ENCODE results near the gene MRPL49.

Gene MRPL49

DNA sequence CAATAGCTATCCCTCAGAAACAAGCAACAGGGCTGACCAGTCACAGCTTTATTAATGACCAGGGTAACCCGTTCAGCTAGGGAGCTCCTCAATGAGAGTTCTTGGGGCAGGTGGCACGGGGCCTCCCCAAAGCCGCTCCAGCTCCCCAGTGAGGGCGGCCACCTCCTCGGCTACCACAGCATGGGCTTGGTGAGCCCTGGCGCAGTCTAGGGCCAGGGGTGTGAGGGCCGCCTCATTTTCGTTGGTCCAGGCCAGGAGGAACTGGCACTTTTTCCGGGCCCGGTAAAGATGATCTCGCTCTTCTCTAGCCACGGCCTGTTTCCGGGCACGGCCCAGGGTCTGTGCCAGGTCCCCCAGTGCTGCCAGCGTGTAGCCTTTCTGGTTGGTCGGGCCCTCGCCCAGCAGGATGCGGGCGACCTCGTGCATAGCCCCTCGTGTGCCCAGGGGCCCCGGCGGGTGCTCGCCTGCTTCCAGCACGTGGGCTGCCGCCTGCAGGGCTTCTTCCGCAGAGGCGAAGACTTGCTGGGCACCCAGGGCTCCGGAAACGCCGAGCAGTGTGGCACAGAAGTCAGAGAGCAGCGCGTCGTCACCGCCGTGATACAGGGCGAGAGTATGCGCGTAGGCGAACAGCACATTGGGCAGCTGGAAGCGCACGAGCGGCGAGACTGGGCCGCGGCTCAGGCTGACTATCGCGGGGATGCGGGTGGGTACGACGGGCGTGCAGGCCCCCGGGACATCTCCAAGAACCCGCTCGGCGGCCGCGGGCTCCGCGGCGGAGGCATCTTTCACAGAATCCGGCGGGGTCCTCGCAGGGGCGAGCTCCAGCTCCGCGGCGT lies 5.5 kb upstream of the MRPL49 start:
- in situ Hi-C loops (cut with MboI; ENCODE audit: low sequenced_read_pairs) = loop anchor here (10.0 kb wide), 1 partner anchor 272 kb away; the partner anchor contains the start of gene CDC42BPG

DNA sequence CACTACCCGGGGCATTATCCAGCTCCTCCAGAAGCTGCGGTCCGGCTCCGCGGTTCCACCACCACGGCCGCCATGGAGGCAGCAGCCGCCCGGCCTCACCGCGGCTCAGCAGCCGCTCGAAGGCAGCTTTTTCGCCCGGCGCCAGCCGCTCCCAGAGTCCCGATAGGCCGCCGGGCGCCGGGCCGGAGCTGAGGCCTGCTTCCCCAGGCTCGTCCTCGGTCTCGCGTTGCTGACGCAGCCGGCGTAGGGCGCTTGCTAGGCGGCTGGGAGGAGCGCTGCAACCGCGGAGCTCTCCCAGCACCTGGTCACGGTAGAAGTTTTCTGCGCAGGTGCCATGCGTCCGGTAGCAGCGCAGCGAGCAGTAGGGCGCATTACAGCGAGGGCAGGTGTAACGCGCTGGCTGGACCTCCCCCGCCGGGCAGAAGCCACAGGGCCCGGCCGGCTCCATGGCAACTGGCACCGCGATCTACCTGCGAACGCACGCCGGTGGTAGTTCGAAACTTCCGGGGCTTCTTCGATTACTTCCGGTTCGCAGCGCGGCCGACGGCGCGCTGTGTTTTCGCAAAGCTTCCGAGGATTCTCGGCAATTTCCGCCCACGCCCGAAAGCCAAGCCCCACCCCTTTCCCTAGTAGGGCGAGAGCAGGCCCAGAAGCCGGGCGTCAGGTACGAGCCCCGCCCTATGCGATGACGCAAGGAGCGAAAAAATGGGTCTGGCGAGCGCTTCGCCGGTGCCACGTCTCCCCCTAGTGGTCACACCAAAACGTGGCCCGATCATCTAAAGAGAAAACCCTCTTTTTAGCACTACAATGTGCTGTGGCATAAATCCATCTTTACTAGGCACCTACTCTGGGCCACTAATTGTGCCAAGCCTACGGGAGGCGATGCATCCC lies 4.7 kb upstream of the MRPL49 start, which contains the start of gene ZNHIT2:
ZNHIT2 (minus strand) TSS at position 496 of the 891 bp plus-strand sequence; CDS start at position 448, 48 bp downstream.
- in situ Hi-C loops (cut with MboI; ENCODE audit: low sequenced_read_pairs) = loop anchor here (10.0 kb wide), 1 partner anchor 273 kb away; the partner anchor contains the start of gene CDC42BPG

DNA sequence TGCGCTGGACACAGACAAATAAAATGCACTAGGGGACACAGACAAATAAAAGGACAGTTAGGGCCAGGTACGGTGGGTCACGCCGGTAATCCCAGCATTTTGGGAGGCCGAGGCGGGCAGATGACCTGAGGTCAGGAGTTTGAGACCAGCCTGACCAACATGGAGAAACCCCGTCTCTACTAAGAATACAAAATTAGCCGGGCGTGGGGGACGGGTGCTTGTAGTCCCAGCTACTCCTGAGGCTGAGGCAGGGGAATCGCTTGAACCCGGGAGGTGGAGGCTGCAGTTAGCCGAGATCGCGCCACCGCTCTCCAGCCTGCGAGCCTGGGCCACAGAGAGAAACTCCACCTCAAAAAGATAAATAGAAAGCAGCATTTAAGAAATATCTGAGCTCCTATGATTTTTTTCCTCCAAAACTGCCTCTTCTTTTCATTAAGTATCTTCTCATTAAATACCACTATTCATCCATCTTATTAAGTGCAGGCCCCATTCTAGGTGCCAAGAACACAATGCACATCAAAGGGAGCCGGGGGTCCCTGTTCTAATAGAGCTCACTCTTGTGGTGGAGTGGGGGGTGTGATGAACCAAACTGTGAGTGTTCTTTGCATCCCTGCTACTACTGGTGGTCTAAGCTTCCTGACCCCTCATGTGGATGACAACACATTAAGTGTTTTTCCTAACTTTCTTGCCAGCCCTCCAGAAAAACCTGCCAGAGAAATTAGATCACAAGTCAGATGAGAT lies 3.9 kb upstream of the MRPL49 start:
- in situ Hi-C loops (cut with MboI; ENCODE audit: low sequenced_read_pairs) = loop anchor here (10.0 kb wide), 1 partner anchor 273 kb away; the partner anchor contains the start of gene CDC42BPG

DNA sequence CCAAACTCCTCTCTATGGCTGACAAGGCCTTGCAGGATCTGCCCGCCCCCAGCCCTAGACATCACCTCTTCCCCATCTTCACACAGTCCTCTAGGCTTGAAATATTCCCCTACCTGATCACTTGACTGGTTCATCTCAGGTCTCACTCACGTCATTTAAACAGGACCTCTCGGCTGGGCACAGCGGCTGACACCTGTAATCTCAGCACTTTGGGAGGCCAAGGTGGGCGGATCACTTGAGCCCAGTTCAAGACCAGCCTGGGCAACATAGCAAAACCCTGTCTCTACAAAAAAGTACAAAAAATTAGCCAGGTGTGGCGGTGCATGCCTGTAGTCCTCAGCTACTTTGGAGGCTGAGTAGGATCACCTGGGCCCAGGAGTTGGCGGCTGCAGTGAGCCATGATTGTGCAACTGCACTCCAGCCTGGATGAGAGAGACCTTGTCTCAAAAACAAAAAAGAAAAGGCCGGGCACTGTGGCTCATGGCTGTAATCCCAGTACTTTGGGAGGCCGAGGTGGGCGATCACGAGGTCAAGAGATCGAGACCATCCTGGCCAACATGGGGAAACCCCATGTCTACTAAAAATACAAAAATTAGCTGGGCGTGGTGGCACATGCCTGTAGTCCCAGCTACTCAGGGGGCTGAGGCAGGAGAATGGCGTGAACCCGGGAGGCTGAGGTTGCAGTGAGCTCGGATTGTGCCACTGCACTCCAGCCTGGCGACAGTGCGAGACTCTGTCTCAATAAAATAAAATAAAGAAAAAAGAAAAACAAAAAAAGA lies 3.0 kb upstream of the MRPL49 start:
- in situ Hi-C loops (cut with MboI; ENCODE audit: low sequenced_read_pairs) = loop anchor here (10.0 kb wide), 1 partner anchor 274 kb away; the partner anchor contains the start of gene CDC42BPG

DNA sequence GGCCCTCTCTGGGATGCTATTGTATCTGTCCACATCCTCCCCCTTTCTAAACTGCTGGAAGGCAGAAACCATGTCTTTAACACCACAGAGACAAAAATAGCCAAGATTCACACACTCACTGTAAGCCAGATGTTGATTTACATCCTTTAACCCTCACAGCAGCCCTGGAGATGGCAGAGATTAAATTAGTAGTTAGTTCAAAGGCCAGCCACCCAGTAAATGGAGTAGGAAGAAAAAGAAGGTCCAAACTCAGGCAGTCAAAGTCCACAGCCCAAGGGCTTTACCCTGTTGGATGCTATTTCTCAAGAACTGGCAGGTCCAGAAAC lies 2.5 kb upstream of the MRPL49 start:
- in situ Hi-C loops (cut with MboI; ENCODE audit: low sequenced_read_pairs) = loop anchor here (10.0 kb wide), 1 partner anchor 275 kb away; the partner anchor contains the start of gene CDC42BPG

DNA sequence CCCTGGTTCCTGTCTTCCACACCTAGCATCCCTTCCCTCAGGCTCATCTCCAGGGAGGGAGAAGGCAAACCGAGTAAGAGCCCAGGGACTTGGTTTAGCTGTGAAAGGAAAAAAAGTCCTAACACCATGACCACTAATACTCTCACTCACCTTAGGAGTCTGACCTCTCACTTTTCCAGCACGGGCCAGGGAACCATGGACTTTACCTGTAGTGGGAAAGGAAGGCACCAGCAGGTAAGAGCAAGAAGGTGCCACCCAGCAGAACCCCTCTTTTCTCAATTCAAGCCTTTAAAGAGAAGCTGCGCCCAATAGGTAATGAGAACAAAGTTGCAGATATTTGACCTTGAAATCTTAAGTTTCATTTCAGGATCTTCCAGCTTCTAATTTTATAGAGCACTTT lies 1.3 kb upstream of the MRPL49 start:
- in situ Hi-C loops (cut with MboI; ENCODE audit: low sequenced_read_pairs) = no loop called here

DNA sequence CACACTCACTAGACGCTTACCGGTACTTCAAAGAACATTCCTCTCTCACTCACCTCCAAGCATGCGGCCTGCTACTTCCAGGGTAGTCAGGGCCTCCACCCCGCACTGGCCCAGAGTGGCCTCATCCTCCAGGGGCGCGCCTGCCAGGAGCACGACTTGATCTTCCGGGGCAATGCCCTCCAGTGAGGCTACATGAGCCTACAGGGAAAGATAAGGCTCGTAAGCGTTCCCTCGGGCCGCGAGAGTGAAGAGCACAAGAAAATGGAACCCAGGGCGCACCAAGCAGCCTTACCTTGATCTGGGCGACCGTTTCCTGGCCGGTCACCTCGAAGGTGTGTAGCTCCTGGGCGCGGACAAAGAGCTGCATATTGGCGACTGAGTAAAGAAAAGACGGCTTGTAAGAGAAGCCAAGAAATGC lies 665 bp upstream of the MRPL49 start:
- in situ Hi-C loops (cut with MboI; ENCODE audit: low sequenced_read_pairs) = no loop called here

DNA sequence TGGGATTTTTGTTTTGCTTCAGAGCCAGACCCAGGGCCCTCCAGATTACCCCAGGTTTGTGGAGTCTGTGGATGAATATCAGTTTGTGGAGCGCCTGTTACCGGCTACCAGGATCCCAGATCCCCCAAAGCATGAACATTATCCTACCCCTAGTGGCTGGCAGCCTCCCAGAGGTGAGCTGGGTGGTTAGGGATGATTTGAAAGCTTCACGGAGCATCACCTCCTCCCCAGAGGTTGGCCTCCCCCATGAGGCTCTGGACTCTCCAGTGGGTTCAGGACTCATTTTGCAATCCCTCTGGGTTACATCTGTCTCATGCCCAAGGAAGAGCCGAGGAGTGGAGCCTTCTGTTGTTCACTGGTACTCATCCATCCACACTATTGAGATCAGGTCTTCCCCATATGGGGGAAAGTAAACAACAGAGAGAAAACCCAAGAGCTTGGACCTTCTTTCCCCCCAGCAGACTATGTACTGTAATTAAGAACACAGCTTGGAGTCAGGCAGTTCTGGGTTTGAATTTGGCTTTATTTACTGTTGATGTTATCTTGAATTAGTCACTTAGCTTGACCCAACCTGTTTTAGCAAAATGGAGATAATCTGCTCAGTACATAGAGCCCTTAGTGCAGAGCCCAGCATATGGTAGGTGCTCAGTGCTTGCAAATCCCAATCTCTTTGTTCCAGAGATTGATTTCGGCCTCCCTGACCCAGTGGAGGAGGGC lies 2.5 kb downstream of the MRPL49 start:
- in situ Hi-C loops (cut with MboI; ENCODE audit: low sequenced_read_pairs) = no loop called here

DNA sequence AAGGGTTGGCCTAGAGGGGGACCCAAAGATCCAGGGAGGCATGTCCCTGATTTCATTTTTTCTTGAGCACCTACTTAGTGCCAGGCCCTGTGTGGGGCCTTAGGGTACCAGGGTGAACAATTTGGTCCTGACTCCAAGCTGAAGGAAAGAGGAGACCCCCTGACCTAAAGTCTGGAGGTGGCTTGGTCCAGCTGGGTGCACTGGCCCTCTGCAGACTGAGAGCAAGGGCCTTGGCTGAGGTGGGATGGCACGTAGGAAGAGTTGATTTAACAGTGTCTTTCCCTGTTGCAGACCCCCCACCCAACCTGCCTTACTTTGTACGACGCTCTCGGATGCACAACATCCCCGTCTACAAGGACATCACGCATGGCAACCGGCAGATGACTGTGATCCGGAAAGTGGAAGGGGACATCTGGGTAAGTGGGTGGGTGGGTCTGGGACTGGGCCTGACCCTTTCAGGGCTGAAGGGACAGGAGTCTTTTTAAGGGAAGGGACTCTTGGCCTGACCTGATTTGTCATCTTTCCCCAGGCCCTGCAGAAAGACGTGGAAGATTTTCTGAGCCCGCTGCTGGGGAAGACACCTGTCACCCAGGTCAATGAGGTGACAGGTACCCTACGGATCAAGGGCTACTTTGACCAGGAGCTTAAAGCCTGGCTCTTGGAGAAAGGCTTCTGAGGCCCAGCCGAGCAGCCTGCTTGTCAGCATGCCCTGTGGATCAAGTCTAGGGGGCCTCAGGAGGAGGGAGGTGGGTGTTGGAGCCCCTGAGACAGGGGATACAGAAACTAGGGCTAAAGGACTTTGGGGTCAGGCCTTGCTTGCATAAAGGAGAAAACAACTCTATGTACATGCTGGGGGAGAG lies 3.3 kb downstream of the MRPL49 start:
- in situ Hi-C loops (cut with MboI; ENCODE audit: low sequenced_read_pairs) = no loop called here

DNA sequence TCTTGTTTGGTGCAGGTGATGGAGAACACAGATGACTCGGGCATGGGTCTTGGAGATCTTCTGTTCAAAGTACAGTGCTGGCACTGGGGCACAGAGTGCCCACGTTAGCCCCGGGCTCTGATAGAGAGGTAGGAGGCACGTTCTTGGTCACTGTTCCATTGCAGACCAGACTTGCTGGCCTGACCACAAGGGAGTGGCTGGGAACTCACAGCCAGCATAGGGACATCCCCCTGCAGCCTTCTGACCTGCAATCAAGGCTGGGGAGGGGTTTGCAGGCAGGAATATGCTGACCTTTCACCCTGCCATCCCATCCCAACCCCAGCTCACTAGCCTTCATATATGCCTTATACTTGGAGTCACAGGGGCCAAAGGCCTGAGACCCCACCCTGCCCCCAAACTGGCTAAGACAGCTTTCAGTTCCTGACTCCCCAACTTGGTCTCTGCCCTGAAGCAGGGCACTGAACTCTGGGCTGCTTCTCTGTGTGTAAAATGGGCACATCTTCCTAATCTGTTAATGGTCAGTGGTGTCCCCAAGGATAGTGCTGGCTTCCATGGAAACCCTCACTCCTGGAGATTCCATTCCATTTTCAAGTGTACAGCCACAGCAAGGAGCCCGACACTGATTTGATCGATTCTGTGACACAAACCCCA lies 4.6 kb downstream of the MRPL49 start:
- in situ Hi-C loops (cut with MboI; ENCODE audit: low sequenced_read_pairs) = no loop called here

DNA sequence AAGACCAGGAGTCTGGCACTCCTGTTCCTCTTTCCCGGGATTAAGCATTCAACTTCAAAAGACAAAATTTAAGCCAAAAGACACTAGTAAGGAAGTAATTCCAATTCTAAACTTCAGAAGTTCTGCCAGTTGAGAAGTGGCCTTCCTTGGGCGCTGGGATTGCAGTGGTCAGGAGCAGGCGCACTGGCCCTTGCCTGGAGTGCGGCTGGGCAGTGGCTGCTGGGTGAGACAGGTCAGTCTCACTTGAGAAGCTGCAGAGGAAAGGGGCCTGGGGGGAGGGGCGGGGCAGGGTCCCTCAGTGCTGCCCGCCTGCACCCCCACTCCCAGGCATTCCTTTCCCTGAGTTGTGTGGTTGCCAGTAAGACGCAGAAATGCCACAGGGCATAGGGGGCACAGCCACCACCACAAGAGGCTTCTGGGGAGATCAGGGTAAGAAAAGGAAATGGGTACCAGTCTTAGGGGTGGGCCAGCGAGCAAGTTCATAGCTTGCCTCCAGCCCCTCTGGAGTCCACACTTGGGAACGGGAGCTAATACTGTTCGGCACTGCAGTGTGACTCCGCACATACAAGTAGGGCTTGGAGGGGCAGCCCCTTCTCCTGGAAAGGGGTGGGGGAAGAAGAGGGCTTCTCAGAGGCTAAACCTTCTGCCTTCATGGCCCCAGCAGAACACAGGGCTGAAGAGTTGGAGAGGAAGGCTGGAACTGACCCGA lies 5.5 kb downstream of the MRPL49 start:
- in situ Hi-C loops (cut with MboI; ENCODE audit: low sequenced_read_pairs) = no loop called here

DNA sequence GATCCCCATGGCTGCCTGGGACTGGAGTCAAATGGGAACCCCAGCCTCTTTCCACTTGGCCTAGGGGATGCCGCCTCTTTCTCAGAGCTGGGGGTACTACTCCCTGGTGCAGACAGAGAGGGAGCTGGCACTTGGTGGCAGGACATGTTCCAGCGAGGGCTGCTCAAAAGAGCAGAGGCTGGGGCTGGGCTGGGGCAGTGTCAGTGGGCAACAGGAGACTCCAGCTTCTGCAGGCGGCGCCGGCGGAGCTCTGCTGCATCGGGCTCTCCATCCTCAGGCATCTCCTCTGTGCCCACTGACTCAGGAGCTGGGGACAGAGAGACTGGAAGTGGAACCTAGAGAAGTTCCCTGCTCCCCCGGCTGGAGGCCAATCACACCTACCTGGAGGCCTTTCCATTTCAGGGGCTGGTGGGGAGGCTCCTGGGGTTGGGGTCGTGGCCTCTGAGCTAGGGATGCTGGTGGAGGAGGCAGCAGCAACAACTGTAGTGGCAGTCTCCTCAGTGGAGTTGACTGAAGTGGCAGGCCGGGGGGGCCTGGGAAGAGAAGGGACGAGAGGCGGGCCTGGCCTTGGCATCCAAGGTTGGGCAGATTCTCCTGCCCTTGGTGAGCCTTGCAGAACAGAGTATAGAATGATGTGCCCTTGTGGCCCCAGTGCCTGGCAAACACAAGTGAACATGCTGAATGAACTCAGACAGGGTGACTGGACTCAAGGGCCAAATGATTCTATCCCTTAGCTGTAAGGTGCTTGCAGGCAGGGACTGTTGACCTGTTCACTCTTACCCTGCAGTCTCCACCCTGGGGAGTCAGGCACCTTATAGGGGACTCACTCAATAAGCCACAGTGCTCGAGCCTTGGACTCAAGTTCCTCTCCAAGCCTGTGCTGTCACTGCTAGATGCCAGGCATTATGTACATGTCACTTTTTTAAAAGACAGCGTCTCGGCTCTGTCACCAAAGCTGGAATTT lies 6.3 kb downstream of the MRPL49 start:
- in situ Hi-C loops (cut with MboI; ENCODE audit: low sequenced_read_pairs) = no loop called here

DNA sequence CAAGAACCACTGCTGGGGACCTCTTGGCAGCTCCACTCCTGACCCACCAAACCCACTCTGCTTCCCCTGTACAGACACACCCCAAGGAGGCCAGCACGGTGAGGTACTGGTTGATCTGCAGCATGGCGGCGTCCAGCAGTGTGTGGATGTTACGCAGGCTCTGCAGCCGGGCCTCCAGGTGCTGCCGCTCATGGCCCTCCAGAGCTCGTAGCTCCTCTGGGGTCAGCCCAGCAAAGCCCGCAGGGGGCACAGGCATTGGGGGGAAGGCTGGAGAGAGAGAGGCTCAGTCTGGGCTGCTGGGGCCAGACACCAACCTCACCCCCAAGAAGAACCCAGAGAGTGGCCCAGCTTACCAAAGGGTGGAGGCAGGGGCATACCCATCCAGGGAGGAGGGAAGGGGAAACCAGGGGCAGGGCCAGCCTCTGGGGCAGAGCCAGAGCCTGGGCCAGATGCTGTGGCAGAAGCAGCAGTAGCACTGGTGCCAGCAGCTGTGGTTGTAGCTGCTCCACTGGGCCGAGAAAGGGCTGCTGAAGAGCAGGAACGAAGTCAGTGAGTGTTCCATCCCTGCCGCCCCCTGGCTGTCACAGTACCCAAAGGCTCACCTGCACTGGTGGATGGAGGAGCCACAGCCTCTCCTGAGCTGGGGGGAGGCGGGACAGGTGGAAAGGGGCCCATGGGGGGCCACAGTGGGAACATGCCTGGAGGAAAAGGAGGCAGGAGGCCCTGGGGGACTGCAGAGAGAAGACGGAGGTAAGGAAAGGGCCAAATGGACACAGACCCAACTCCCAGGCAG lies 7.7 kb downstream of the MRPL49 start:
- in situ Hi-C loops (cut with MboI; ENCODE audit: low sequenced_read_pairs) = no loop called here

DNA sequence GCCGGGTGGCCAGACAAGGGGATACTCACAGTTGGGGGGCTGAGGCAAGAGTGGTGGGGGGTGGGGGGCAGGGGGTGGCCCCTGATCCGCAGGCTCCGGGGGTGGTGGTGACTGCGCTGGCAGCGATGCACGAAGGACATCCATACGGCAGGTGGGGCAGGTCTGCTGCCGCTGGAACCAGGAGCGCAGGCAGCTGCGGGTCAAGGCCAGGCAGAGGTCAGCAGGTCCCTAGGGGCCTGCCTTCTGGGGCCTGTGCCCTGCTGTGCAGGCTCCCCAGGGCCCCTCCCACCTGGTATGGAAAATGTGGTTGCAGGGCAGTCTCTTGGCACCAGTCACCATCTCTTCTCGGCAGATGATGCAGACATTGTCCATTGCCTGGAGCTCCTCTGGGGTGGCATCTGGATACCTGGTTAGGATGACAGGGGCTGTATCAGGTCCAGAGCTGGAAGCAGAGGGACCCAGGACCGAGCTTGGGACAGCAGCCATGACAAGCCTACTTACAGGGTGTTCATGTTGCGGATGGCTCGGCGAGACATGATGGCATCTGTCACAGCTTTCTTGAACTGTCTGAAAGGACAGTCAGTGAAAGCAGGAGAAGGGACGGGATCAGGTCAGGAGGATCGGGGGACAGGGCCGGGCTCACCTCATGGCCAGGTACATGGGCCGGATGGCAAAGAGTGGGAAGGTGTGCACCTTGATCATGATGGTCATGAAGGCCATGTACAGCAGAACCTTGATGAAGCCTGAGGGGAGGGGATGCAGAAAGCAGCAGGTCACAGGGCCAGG lies 8.7 kb downstream of the MRPL49 start:
- in situ Hi-C loops (cut with MboI; ENCODE audit: low sequenced_read_pairs) = no loop called here

DNA sequence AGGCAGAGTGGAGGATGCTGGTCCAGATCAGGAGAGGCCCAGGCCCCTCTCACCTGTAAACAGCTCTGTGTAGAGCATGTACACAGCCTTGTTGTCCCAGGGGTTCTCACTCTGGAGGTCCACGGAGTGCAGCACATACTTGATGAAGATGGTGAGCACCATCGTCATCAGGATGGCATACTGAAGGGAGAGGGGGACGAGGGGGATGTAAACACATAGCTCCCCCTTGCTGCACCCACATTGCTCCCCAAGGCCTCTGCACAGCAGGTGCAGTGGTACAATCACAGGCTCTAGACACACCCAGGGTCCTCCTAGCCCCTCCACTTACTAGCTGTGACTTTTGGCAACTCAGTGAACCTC lies 9.3 kb downstream of the MRPL49 start:
- in situ Hi-C loops (cut with MboI; ENCODE audit: low sequenced_read_pairs) = no loop called here

Measured in HL-60/S4 (cell line).